SK-N-MC (cell line): Measurements from ENCODE around the gene CST8.

Experiments used
- EZH2 ChIP-seq: fragments of 200-600 bp; sonication (generic); IDR thresholded peaks from one replicate; pipeline ENCODE4 v1.6.1; 2017; ENCODE audit warnings: antibody characterized with exemption
- POLR2AphosphoS5 ChIP-seq: IDR thresholded peaks from 2 replicates; pipeline ENCODE4 v1.6.1; 2012; ENCODE audit warnings: mild to moderate bottlenecking, low read depth, low read length, borderline replicate concordance

GRCh38 chr20:23441850-23442313, 49.0 kb upstream of the CST8 start:
- no peak for TF ChIP-seq POLR2AphosphoS5
- TF ChIP-seq EZH2, result no peak
